ENCODE data around the gene ENPP3.
A peak's percentile ranks its signal among the peaks of the same experiment; 100 is the strongest.

The ENPP3 gene

GRCh38 chr6:131636880-131637792, at the start of gene ENPP3:
ENPP3 (plus strand) TSS chr6:131637302; CDS start chr6:131637385, 83 bp downstream.
- no peak for DNase-seq

- DNase-seq = no peak
Observed at GRCh38 chr6:131587909-131588308, 49.2 kb upstream of the ENPP3 start.

GRCh38 chr6:131588643-131589042, 48.5 kb upstream of the ENPP3 start:
- DNase-seq = no peak

- DNase-seq = no peak
Observed at GRCh38 chr6:131592935-131593334, 44.2 kb upstream of the ENPP3 start.

- DNase-seq = no peak
Observed at GRCh38 chr6:131594074-131594473, 43.0 kb upstream of the ENPP3 start.

GRCh38 chr6:131597446-131597845, 39.7 kb upstream of the ENPP3 start:
- DNase-seq = no peak

- no peak for DNase-seq
Observed at GRCh38 chr6:131600716-131601115, 36.4 kb upstream of the ENPP3 start.

GRCh38 chr6:131602781-131603312, 34.3 kb upstream of the ENPP3 start:
- no peak for DNase-seq

- DNase-seq = no peak
Observed at GRCh38 chr6:131613296-131613925, 23.7 kb upstream of the ENPP3 start.

- DNase-seq = no peak
Observed at GRCh38 chr6:131615275-131615674, 21.8 kb upstream of the ENPP3 start.

GRCh38 chr6:131627724-131628682, 9.1 kb upstream of the ENPP3 start, which contains the start of gene MED23:
MED23 (minus strand) TSS chr6:131628242; CDS start chr6:131628049, 193 bp downstream.
- DNase-seq = peak; percentile 92

- DNase-seq = no peak
Observed at GRCh38 chr6:131628726-131629125, 8.4 kb upstream of the ENPP3 start.

GRCh38 chr6:131629651-131630050, 7.5 kb upstream of the ENPP3 start:
- DNase-seq = no peak

- DNase-seq = no peak
Observed at GRCh38 chr6:131631625-131632289, 5.3 kb upstream of the ENPP3 start.

- DNase-seq = no peak
Observed at GRCh38 chr6:131635384-131636340, 1.4 kb upstream of the ENPP3 start.

GRCh38 chr6:131638013-131638412, 911 bp downstream of the ENPP3 start:
- DNase-seq = no peak

GRCh38 chr6:131640100-131640499, 3.0 kb downstream of the ENPP3 start:
- no peak for DNase-seq

GRCh38 chr6:131640576-131640975, 3.5 kb downstream of the ENPP3 start:
- DNase-seq = no peak

GRCh38 chr6:131641554-131641953, 4.5 kb downstream of the ENPP3 start:
- DNase-seq = no peak

GRCh38 chr6:131642565-131642964, 5.5 kb downstream of the ENPP3 start:
- DNase-seq = no peak
